ENCODE results near the gene ARHGDIA. TPM values are rescaled to one million over a fixed set of nuclear protein-coding genes. Genes with fewer than 3 reads are reported as not detected.

The ARHGDIA gene
- total RNA-seq, 2 experiments from 2014 or later, result 636 to 661 TPM

DNA sequence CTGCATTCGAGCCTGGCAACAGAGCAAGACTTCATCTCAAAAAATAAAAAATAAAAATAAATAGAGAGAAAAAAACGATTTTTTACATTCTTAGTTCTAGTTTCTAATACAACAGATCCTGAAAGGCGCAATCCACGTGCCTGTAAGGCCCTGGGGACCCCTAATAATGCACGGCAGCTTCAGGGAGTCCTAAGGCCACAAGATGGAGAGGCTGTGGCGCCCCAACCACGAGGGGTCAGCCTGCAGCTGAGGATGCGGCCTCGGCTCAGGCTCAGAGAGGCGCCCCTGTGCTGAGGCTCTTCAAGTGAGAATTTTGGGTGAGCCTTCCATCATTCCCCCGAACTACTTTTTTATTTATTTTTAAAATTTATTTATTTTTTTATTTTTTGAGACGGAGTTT is 21.7 kb downstream of the ARHGDIA start:
- CTCF ChIA-PET, result no interaction called here
- no peak for DNase-seq
- peaks cover 58% of the 10 kb centered on the region for H3K36me3 Mint-ChIP-seq (ENCODE audit: low read depth)
- no peak overlapping the region for H3K27ac Mint-ChIP-seq
- POLR2A ChIA-PET, result no interaction called here
- H3K4me3 Mint-ChIP-seq, result no peak overlapping the region
- no peaks in the 10 kb centered on the region for H3K27me3 Mint-ChIP-seq
- H3K4me1 Mint-ChIP-seq, result peaks cover 3% of the 10 kb centered on the region
- no peaks in the 10 kb centered on the region for H3K9me3 Mint-ChIP-seq

GRCh38 chr17:81846743-81847689 is 24.1 kb downstream of the ARHGDIA start:
- POLR2A ChIA-PET, result interaction anchor here (0.7 to 1.4 kb wide), 3 partner anchors 10 to 23 kb away, joined by 3 to 4 read pairs (median 4); partner anchors contain the start of gene MCRIP1
- H3K27ac Mint-ChIP-seq, result no peak overlapping the region
- CTCF ChIA-PET, result no interaction called here
- H3K27me3 Mint-ChIP-seq, result no peaks in the 10 kb centered on the region
- H3K9me3 Mint-ChIP-seq, result no peaks in the 10 kb centered on the region
- H3K36me3 Mint-ChIP-seq (ENCODE audit: low read depth), result peaks cover 55% of the 10 kb centered on the region
- H3K4me3 Mint-ChIP-seq, result no peak overlapping the region
- no peak for DNase-seq
- no peaks in the 10 kb centered on the region for H3K4me1 Mint-ChIP-seq

DNA sequence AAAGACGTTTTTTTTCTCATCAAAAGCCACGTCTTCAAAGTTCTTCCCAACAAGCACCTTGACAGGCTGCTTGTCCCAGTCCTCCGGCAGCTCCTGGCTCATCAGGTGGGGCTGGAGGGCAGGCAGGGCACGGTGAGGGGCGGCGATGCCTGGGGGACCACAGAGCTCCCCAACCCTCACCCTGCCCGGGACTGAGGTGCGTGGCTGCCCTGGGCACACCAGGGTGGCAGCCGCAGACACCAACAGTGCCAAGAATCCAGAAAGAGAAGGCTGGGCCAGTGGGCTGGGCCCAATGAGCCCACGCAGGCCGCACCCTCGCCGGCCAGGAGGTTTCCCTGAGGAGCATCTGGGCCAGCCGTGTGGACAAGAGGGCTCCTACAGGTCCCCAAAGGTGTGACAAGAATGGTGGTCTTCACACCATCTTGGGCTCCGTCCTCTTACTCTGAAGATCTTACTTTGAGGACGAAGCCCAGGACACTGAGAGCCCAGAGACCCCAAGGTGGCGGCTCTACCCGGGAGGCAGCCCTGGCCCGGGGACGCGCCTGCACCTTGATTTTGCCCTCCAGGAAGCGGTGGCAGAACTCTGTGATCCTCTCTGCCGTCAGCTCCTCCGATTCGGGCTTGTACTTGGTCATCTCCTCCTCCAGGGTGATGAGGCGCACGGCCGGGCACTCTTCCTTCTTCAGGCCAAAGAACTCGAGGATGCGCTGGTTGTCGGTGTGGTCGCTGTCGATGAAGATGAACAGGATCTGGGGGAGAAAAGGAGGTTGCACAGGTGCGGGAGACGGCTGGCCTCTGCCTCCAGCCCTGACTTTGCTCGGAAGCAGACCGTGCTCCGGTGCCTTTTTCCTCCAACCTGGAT is 25.0 kb downstream of the ARHGDIA start:
- Mint-ChIP-seq H3K27ac (no peak overlapping the region), H3K9me3 (no peaks in the 10 kb centered on the region), H3K4me3 (no peak overlapping the region), H3K36me3 (ENCODE audit: low read depth) (peaks cover 46% of the 10 kb centered on the region), H3K27me3 (no peaks in the 10 kb centered on the region), H3K4me1 (no peaks in the 10 kb centered on the region)
- no peak for DNase-seq
- ChIA-PET CTCF (no interaction called here), POLR2A (interaction anchor here (1.0 to 1.4 kb wide), 4 partner anchors 9 to 13 kb away, joined by 3 to 4 read pairs (median 4); partner anchors contain the start of gene MCRIP1)

GRCh38 chr17:81845361-81845760 is 25.8 kb downstream of the ARHGDIA start:
- Mint-ChIP-seq H3K4me3 (no peak overlapping the region), H3K9me3 (no peaks in the 10 kb centered on the region), H3K4me1 (no peaks in the 10 kb centered on the region), H3K27ac (no peak overlapping the region), H3K36me3 (ENCODE audit: low read depth) (peaks cover 44% of the 10 kb centered on the region), H3K27me3 (no peaks in the 10 kb centered on the region)
- ChIA-PET POLR2A (interaction anchor here (1.0 to 1.4 kb wide), 3 partner anchors 8 to 13 kb away, joined by 3 to 4 read pairs (median 3); partner anchors contain the start of gene MCRIP1), CTCF (no interaction called here)
- no peak for DNase-seq

- Mint-ChIP-seq H3K27me3 (no peaks in the 10 kb centered on the region), H3K4me3 (no peak overlapping the region), H3K9me3 (no peaks in the 10 kb centered on the region), H3K27ac (no peak overlapping the region), H3K4me1 (no peaks in the 10 kb centered on the region), H3K36me3 (ENCODE audit: low read depth) (peaks cover 44% of the 10 kb centered on the region)
- no peak for DNase-seq
- CTCF ChIA-PET, result no interaction called here
- POLR2A ChIA-PET, result interaction anchor here (1.0 to 1.4 kb wide), 2 partner anchors 12 to 13 kb away, joined by 3 to 4 read pairs; partner anchors contain the start of gene MCRIP1
Measured at GRCh38 chr17:81844887-81845286, 26.2 kb downstream of the ARHGDIA start.

DNA sequence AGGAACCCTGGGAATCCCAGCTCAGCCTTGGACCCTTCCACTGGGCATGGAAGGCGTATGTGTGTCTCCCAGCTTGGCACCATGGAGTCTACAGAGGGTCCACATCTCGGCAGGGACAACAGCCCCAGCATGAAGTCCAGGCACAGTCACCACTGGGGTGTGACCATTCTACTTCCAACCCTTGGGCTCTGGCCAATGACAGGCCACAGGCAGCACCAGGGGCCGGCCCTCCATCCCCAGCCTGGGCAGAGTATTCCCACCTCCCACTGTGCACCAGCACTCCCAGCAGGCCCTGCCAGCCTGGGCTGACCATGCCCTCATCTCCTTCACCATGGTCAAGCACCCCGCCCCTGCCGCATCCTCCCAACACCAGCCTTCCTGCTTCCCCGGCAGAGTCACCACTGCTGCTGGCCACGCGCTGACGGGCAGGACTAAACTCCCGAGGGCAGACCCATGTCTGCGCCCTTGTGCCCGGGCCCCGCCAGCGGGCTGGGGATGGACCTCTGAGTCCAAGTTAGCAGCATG is 26.7 kb downstream of the ARHGDIA start:
- POLR2A ChIA-PET, result interaction anchor here (3.5 kb wide), 1 partner anchor 11 kb away, joined by 21 read pairs; the partner anchor contains the start of genes MCRIP1 and PPP1R27
- H3K27me3 Mint-ChIP-seq, result no peaks in the 10 kb centered on the region
- peaks cover 44% of the 10 kb centered on the region for H3K36me3 Mint-ChIP-seq (ENCODE audit: low read depth)
- H3K27ac Mint-ChIP-seq, result no peak overlapping the region
- H3K9me3 Mint-ChIP-seq, result no peaks in the 10 kb centered on the region
- CTCF ChIA-PET, result no interaction called here
- H3K4me1 Mint-ChIP-seq, result no peaks in the 10 kb centered on the region
- H3K4me3 Mint-ChIP-seq, result no peak overlapping the region
- no peak for DNase-seq

DNA sequence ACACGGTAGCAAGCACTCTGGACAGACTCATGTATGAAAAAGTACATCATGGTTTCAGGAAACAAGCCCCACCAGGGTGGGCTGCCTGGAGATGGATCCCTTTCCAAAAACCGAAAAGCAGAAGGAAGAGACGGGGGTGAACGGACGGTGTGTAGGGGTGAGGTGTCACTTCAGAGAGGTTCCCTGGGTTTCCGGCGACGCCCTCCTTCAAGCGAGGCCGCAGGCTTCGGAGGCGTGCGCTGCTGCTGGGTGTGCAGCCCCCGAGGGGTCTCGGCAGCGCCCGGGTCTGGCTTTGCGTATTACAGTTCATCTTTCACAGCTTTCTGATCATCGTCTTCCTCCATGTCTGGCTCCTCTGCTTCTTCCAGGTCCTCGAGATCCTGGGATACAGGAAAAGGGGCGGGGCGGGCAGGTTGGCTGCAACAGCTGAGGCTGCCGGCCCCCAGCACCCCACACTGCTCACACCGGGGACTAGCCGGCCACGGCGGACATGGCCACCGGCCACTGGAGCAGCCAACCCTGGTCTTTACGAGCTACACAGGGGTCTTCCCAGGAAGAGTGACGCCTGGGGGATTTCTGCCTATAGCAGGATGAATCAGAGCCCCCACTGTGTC is 27.3 kb downstream of the ARHGDIA start:
- Mint-ChIP-seq H3K4me3 (no peak overlapping the region), H3K27ac (no peak overlapping the region), H3K36me3 (ENCODE audit: low read depth) (peaks cover 44% of the 10 kb centered on the region), H3K27me3 (no peaks in the 10 kb centered on the region), H3K4me1 (no peaks in the 10 kb centered on the region), H3K9me3 (no peaks in the 10 kb centered on the region)
- CTCF ChIA-PET, result no interaction called here
- no peak for DNase-seq
- POLR2A ChIA-PET, result interaction anchor here (0.8 to 3.5 kb wide), 3 partner anchors 10 to 17 kb away, joined by 3 to 21 read pairs (median 5); partner anchors contain the start of genes MCRIP1, P4HB and PPP1R27

- H3K27me3 Mint-ChIP-seq, result no peaks in the 10 kb centered on the region
- no peak overlapping the region for H3K4me3 Mint-ChIP-seq
- DNase-seq, result no peak
- no peaks in the 10 kb centered on the region for H3K9me3 Mint-ChIP-seq
- CTCF ChIA-PET, result no interaction called here
- POLR2A ChIA-PET, result interaction anchor here (0.6 to 3.5 kb wide), 7 partner anchors 9 to 273 kb away, joined by 3 to 21 read pairs (median 3); partner anchors contain the start of genes MCRIP1, P4HB and PPP1R27
- H3K36me3 Mint-ChIP-seq (ENCODE audit: low read depth), result peaks cover 42% of the 10 kb centered on the region
- H3K27ac Mint-ChIP-seq, result no peak overlapping the region
- H3K4me1 Mint-ChIP-seq, result no peaks in the 10 kb centered on the region
Measured at GRCh38 chr17:81842725-81843504, 28.2 kb downstream of the ARHGDIA start.

GRCh38 chr17:81842378-81842724 is 28.8 kb downstream of the ARHGDIA start:
- POLR2A ChIA-PET, result interaction anchor here (0.6 to 3.5 kb wide), 7 partner anchors 9 to 274 kb away, joined by 3 to 21 read pairs (median 4); partner anchors contain the start of genes MCRIP1, P4HB and PPP1R27
- no peaks in the 10 kb centered on the region for H3K27me3 Mint-ChIP-seq
- no peak for DNase-seq
- peaks cover 41% of the 10 kb centered on the region for H3K36me3 Mint-ChIP-seq (ENCODE audit: low read depth)
- CTCF ChIA-PET, result no interaction called here
- no peaks in the 10 kb centered on the region for H3K9me3 Mint-ChIP-seq
- no peak overlapping the region for H3K27ac Mint-ChIP-seq
- no peak overlapping the region for H3K4me3 Mint-ChIP-seq
- no peaks in the 10 kb centered on the region for H3K4me1 Mint-ChIP-seq

DNA sequence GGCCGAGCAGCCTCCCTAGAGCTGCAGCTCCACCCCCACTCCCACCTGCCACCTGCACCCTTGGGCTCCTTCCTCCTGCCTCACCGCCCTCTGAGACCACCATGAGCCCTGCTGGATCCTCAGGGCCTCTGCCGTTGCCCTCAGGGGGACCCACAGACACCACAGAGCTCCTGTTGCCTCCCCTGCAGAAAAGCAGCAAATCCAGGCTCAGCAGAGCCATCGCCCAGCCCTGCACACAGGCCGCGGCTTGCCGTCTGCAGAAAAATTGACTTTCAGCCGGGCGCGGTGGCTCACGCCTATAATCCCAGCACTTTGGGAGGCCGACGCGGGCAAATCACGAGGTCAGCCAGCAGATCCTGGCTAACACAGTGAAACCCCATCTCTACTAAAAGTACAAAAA is 29.3 kb downstream of the ARHGDIA start:
- H3K4me3 Mint-ChIP-seq, result no peak overlapping the region
- CTCF ChIA-PET, result no interaction called here
- H3K36me3 Mint-ChIP-seq (ENCODE audit: low read depth), result peaks cover 36% of the 10 kb centered on the region
- POLR2A ChIA-PET, result interaction anchor here (1.2 to 3.5 kb wide), 6 partner anchors 8 to 138 kb away, joined by 3 to 21 read pairs (median 4); partner anchors contain the start of genes MCRIP1, MRPL12, P4HB and PPP1R27
- DNase-seq, result no peak
- no peak overlapping the region for H3K27ac Mint-ChIP-seq
- no peaks in the 10 kb centered on the region for H3K9me3 Mint-ChIP-seq
- no peaks in the 10 kb centered on the region for H3K27me3 Mint-ChIP-seq
- no peaks in the 10 kb centered on the region for H3K4me1 Mint-ChIP-seq

DNA sequence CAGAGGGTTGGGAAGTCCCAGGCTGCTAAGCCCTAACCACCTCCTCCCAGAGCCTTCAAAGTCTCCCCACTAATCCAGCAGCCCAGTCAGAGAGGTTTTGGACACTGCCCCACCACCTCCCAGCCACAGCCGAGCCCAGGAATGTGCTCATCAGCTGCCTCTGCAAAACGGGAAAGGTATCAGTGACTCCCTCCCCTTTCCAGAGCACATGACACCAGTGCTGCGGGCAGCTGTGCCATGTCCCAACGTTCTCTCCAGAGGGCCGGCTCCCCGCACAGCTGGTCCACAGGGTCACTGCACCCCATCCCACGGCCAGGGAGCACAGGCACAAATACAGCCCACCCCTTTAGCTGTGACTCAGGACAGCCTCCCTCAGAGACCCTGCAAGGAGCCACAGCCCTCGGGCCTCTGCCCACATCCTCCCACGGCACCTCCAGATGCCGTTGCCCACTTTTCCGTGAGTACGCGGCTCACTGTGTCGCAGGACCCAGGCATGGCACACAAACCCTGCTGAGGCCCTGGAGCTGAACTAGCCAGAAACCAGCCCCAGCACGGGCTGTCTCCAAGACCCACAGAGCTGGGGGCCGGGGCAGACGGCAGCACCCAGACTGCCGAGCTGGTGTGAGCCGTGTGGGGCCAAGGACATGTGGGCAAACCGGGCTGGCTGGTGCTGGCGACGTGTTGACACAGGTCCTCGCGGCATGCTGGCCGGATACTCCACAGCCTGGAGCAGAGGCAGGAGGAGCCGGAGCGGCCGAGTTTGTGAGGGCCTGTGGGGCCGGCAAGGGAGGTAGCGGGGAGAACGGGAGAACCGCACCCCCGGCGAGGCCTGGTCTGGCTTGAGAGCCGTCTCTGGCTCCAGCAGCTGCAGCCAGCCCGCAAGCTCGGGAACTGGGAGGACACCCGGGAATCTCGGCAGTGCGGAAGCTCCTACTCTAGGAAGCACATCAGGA is 30.0 kb downstream of the ARHGDIA start:
- DNase-seq, result no peak
- Mint-ChIP-seq H3K36me3 (ENCODE audit: low read depth) (peaks cover 31% of the 10 kb centered on the region), H3K4me1 (no peaks in the 10 kb centered on the region), H3K27ac (no peak overlapping the region), H3K9me3 (no peaks in the 10 kb centered on the region), H3K27me3 (no peaks in the 10 kb centered on the region), H3K4me3 (no peak overlapping the region)
- POLR2A ChIA-PET, result interaction anchor here (0.7 to 3.5 kb wide), 7 partner anchors 7 to 168 kb away, joined by 3 to 21 read pairs (median 4); partner anchors contain the start of genes MCRIP1, MRPL12 and PPP1R27
- CTCF ChIA-PET, result no interaction called here
